Effector memory CD4-positive, alpha-beta T cell (primary cell): ENCODE measurements around the gene FOXO1.
A peak's percentile ranks its signal among the peaks of the same experiment; 100 is the strongest.

ENCODE experiments used
- DNase-seq, 3 donors: peaks; one replicate each; pipeline ENCODE4 v3.0.0-alpha.2; 2020
- H3K27ac ChIP-seq: 2 replicates; pipeline ENCODE4 v1.7.0; 2013; ENCODE audit warnings: mild to moderate bottlenecking, low read length, moderate library complexity; ENCODE audit not compliant: insufficient read depth, poor library complexity, severe bottlenecking
- H3K27me3 ChIP-seq: replicated peaks from 2 replicates; pipeline ENCODE4 v1.7.0; 2013; ENCODE audit warnings: mild to moderate bottlenecking, low read length; ENCODE audit not compliant: insufficient read depth, control insufficient read depth, poor library complexity, severe bottlenecking
- H3K36me3 ChIP-seq: 2 replicates; pipeline ENCODE4 v1.7.0; 2013; ENCODE audit warnings: mild to moderate bottlenecking, low read length, moderate library complexity; ENCODE audit not compliant: control insufficient read depth, insufficient read depth
- H3K4me1 ChIP-seq: 2 replicates; pipeline ENCODE4 v1.7.0; 2013; ENCODE audit warnings: low read length, mild to moderate bottlenecking; ENCODE audit not compliant: control insufficient read depth, insufficient read depth, poor library complexity, severe bottlenecking
- H3K4me3 ChIP-seq: 2 replicates; pipeline ENCODE4 v1.7.0; 2013; ENCODE audit warnings: low read length, low read depth, mild to moderate bottlenecking; ENCODE audit not compliant: insufficient read depth, poor library complexity, severe bottlenecking
- H3K9me3 ChIP-seq: 2 replicates; pipeline ENCODE4 v1.7.0; 2013; ENCODE audit warnings: mild to moderate bottlenecking, low read length, moderate library complexity; ENCODE audit not compliant: control insufficient read depth

The FOXO1 gene

GRCh38 chr13:40611635-40612034, 54.8 kb downstream of the FOXO1 start:
- DNase-seq = no peak
- Histone ChIP-seq H3K4me1 (peaks cover 78% of the 10 kb centered on the region), H3K27ac (peak overlapping the region; percentile 71)

GRCh38 chr13:40611004-40611403, 55.4 kb downstream of the FOXO1 start:
- peak overlapping the region; percentile 71 for H3K27ac ChIP-seq
- H3K9me3 ChIP-seq = no peaks in the 10 kb centered on the region
- DNase-seq = no peak
- no peak overlapping the region for H3K4me3 ChIP-seq
- H3K36me3 ChIP-seq = no peaks in the 10 kb centered on the region
- no peaks in the 10 kb centered on the region for H3K27me3 ChIP-seq
- H3K4me1 ChIP-seq = peaks cover 74% of the 10 kb centered on the region

More at GRCh38 chr13:40611635-40612034, 54.8 kb downstream of the FOXO1 start:
- no peaks in the 10 kb centered on the region for H3K36me3 ChIP-seq
- H3K27me3 ChIP-seq = no peaks in the 10 kb centered on the region
- H3K9me3 ChIP-seq = no peaks in the 10 kb centered on the region
- H3K4me3 ChIP-seq = no peak overlapping the region

- Histone ChIP-seq H3K4me1 (peaks cover 65% of the 10 kb centered on the region), H3K4me3 (no peak overlapping the region), H3K27me3 (no peaks in the 10 kb centered on the region), H3K9me3 (no peaks in the 10 kb centered on the region), H3K27ac (peak overlapping the region; percentile 23), H3K36me3 (no peaks in the 10 kb centered on the region)
- DNase-seq = no peak
Observed at GRCh38 chr13:40609972-40610726, 56.3 kb downstream of the FOXO1 start.

GRCh38 chr13:40608308-40608707, 58.1 kb downstream of the FOXO1 start:
- DNase-seq = no peak
- Histone ChIP-seq H3K4me3 (no peak overlapping the region), H3K36me3 (no peaks in the 10 kb centered on the region), H3K27me3 (no peaks in the 10 kb centered on the region), H3K9me3 (no peaks in the 10 kb centered on the region), H3K27ac (no peak overlapping the region), H3K4me1 (peaks cover 48% of the 10 kb centered on the region)

- H3K9me3 ChIP-seq = no peaks in the 10 kb centered on the region
- H3K4me3 ChIP-seq = no peak overlapping the region
- no peak overlapping the region for H3K27ac ChIP-seq
- no peak for DNase-seq
- H3K4me1 ChIP-seq = peaks cover 23% of the 10 kb centered on the region
- H3K36me3 ChIP-seq = no peaks in the 10 kb centered on the region
- no peaks in the 10 kb centered on the region for H3K27me3 ChIP-seq
Observed at GRCh38 chr13:40605573-40605972, 60.9 kb downstream of the FOXO1 start.

- H3K27me3 ChIP-seq = no peaks in the 10 kb centered on the region
- no peak overlapping the region for H3K4me3 ChIP-seq
- no peaks in the 10 kb centered on the region for H3K36me3 ChIP-seq
- DNase-seq = no peak
- H3K4me1 ChIP-seq = peaks cover 29% of the 10 kb centered on the region
- H3K27ac ChIP-seq = no peak overlapping the region
- no peaks in the 10 kb centered on the region for H3K9me3 ChIP-seq
Observed at GRCh38 chr13:40604135-40604534, 62.3 kb downstream of the FOXO1 start.

- no peak for DNase-seq
- H3K4me3 ChIP-seq = no peak overlapping the region
- no peaks in the 10 kb centered on the region for H3K9me3 ChIP-seq
- no peaks in the 10 kb centered on the region for H3K36me3 ChIP-seq
- H3K27ac ChIP-seq = no peak overlapping the region
- no peaks in the 10 kb centered on the region for H3K27me3 ChIP-seq
- H3K4me1 ChIP-seq = peaks cover 33% of the 10 kb centered on the region
Observed at GRCh38 chr13:40600149-40600751, 66.2 kb downstream of the FOXO1 start.

- H3K27me3 ChIP-seq = no peaks in the 10 kb centered on the region
- no peak for DNase-seq
- peak overlapping the region; percentile 12 for H3K27ac ChIP-seq
- no peaks in the 10 kb centered on the region for H3K9me3 ChIP-seq
- H3K4me3 ChIP-seq = no peak overlapping the region
- no peaks in the 10 kb centered on the region for H3K36me3 ChIP-seq
- H3K4me1 ChIP-seq = peaks cover 33% of the 10 kb centered on the region
Observed at GRCh38 chr13:40599747-40600146, 66.7 kb downstream of the FOXO1 start.

- no peaks in the 10 kb centered on the region for H3K36me3 ChIP-seq
- peak overlapping the region; percentile 12 for H3K27ac ChIP-seq
- H3K4me3 ChIP-seq = no peak overlapping the region
- peaks cover 38% of the 10 kb centered on the region for H3K4me1 ChIP-seq
- DNase-seq = no peak
- no peaks in the 10 kb centered on the region for H3K9me3 ChIP-seq
- no peaks in the 10 kb centered on the region for H3K27me3 ChIP-seq
Observed at GRCh38 chr13:40599124-40599523, 67.3 kb downstream of the FOXO1 start.

GRCh38 chr13:40598569-40598968, 67.9 kb downstream of the FOXO1 start:
- Histone ChIP-seq H3K27ac (no peak overlapping the region), H3K9me3 (no peaks in the 10 kb centered on the region), H3K4me3 (no peak overlapping the region), H3K36me3 (no peaks in the 10 kb centered on the region), H3K27me3 (no peaks in the 10 kb centered on the region), H3K4me1 (peaks cover 38% of the 10 kb centered on the region)
- DNase-seq = no peak
